GM18526 (cell line): ENCODE data around the gene PDIA5.

ENCODE experiments used
- POLR2A ChIP-seq: IDR thresholded peaks from 3 replicates; pipeline ENCODE4 v1.6.1; 2011; ENCODE audit not compliant: insufficient read length; ENCODE audit errors: extremely low read depth

Gene PDIA5

DNA sequence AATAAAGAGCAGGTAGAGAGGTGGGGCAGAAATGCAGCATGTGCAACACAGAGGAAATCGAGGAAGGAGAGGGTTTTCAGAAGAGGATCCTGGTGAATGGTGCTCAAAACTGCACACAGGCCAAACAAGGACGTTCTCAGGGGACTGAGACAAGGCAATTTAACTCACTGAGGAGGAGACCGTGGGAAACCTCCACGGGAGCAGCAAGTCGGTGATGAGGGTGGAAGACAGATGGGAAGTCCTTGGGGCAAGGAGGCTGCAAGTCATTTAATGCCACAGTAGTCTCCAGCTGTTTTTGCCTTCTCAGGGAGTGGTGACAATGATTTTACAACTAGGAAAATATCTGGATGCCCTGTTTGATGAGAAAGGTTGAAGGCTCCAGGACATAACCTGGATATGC lies 11.5 kb upstream of the PDIA5 start:
- TF ChIP-seq POLR2A: no peak

DNA sequence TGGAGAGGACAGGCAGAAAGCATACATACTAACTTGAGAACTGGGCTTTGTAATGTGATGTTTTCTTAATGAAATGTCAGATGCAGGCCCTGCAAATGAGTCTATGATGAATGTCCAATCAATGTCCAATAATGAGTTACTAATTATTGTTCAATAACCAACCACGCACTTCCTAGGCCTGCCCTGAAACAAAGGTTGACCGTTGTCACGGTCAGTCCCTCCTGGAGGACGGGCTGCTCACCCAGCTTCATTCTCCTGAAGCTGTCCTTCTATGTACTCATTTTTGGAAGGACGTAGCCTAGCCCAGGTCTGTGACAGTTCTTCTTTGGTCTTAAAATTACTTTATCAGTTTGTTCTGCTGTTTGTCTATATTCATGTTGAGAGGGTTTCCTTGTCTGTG lies 8.3 kb upstream of the PDIA5 start:
- TF ChIP-seq POLR2A: no peak

DNA sequence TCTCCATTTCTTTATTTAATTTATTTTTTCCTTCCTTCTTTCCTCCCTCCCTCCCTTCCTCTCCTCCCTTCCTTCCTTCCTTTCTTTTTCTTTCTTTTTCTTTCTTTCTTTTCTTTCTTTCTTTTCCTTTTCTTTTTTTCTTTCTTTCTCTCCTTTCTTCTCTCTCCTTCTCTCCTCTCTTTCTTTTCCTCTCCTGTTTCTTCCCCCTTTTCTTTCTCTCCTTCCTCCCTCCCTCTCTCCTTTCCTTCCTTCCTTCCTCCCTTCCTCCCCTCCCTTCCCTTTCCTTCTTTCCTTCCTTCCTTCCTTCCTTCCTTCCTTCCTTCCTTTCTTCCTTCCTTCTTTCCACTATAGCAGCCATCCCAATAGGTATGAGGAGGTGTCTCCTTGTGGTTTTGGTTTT lies 6.8 kb upstream of the PDIA5 start:
- no peak for TF ChIP-seq POLR2A

DNA sequence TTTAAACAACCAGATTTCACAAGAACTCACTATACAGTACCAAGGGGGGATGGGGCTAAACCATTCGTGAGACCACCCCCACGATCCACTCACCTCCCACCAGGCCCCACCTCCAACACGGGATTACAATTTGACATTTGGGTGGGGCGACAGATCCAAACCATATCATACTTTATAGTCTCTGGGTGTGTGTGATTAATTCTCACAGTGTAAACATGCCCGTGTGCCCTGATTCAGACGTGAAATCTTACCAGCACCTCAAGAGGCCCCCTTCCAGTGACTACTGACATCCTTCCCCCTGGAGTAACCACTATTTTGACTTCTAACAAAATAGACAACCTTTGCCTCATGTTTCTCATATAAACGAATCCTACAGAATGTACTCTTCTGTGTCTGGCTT lies 5.0 kb upstream of the PDIA5 start:
- TF ChIP-seq POLR2A: no peak

DNA sequence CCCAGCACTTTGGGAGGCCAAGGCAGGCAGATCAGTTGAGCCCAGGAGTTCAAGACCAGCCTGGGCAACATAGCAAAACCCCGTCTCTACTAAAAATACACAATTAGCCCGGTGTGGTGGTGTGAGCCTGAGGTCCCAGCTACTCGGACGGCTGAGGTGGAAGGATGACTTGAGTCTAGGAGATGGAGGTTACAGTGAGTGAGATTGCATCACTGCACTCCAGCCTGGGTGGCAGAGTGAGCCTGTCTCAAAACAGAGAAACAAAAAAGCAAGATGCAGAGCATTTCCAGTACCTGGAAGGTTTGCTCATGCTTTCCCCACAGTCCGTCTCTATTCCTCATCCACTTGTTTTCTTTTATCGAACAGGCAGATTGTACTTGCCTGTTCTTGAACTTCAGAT lies 3.8 kb upstream of the PDIA5 start:
- no peak for TF ChIP-seq POLR2A

DNA sequence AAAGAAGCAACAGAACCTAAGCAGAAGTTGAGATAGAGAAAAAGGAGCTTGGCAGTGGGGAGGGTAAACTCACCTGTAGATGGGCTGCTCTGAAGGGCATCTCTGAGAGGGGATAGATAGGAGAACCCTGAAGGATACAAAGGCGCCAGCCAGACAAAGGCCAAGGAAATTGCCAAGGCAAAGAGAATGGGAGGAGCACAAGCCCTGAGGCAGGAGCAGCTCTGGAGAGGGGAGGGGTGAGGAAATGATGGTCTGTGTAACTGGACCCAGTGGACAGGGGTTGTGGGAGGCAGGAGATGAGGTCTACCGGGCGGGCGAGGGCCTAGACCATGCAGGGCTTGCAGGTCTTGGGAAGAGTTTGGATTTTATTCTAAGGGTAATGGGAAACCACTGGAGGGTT lies 2.3 kb upstream of the PDIA5 start:
- no peak for TF ChIP-seq POLR2A

DNA sequence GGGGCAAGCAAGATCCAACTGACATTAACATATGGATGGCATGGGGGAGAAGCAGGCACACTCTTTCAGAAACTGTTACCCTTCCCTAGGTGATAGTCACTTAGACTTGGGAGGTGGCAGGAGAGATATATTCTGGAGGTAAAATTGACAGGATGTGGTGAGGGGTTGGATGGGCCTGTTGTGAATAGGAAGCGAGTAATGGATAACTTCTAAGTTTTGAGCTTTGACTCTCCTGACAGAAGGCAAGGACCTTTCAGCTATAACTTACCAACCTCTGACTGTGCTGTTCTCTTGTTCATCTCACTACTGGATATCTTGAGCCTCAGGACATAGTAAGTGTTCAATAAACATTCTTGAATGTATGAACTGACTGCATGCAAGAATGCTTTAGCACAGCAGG lies 1.9 kb upstream of the PDIA5 start:
- no peak for TF ChIP-seq POLR2A

DNA sequence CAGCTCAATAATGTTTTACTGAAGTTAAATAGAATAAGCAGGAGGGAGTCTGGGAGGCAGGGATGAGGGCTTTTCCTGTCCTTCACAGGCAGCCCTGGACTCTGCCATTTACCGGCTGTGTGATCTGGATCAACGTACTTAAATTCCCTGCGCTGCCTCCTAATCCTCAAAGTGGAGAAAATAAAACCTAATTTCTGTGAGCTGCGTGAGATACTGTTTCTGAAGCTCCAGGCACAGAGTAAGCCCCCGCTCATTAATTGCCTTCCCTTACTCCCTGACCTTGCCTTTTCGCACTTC lies 278 bp upstream of the PDIA5 start:
- no peak for TF ChIP-seq POLR2A

DNA sequence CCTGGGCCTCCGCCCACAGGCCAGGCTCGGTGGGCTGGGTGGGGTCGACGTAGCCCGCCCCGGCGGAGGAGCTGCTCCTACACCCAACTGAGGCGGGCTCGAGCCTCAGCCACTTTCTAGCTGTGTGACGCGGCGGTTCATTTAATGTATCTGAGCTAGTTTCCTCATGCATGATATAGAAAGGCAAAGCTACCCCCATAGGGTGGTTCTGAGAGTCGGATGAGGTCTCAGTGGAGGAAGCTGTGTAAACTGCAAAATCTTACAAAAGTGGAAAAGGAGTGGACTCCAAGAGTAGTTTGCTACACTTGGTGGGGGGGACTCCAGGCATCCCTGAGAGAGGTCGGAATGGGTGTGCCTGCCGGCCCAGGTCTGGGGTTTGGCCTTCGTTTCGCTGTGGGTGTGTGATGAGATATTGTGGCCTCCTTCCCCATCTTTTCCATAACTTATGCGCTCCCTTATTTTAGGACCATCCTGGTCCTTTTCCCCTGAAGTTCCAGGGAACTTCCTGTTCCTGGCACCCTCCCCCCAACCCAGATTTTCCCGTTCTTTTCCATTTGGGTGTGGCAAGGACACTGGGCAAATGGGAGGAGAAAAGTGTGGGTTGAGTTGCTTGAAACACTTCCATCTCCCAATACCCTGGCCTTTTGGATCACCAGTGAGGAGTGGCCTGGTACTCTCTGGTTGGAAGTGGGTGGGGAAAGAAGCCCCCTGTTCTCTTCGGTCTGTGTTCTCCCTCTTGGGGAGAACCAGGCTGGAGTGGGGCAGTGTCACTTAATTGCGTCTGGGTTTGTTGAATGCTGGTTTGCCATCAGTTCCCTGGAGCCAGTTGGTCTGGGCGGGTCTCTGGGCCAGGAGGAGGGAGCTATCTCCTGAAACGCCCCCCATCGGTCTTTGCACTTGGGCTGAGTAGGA lies 1.1 kb downstream of the PDIA5 start:
- no peak for TF ChIP-seq POLR2A

DNA sequence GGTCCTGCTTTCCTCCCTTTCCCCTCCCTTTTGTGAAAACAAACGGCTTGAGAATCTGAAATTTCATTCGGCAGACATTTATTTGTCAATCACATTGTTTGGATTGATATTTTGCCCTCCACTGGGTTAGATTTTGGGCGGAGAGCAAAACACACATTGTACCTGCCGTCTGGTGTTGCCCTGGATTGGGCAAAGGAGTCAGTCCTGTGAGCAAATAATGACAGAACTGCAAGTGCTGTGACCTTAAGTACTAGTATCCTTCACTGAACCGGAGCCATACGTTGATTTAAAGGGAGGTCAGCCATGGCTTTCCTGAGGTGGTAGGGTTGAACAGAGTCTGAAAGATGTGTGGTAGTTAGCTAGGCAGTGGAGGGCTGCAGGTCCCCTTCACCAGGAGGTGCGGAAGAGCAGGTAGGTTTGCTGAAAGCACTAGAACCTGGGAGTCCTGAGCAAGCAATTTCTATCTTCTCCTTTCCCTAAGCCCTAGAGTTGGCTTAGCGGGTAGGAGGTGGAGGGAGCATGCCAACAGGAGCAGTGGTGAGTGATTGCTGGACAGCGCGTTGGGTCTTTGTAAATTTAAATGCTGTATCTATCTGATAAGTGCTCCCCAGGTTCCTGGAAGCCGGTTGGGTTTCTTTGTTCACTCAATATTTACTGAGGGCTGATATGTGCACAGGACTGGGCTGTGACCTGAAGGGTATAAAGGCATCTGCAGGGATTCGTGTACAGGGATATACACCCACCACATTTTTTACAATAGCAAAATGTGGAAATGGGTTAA lies 2.0 kb downstream of the PDIA5 start:
- no peak for TF ChIP-seq POLR2A

DNA sequence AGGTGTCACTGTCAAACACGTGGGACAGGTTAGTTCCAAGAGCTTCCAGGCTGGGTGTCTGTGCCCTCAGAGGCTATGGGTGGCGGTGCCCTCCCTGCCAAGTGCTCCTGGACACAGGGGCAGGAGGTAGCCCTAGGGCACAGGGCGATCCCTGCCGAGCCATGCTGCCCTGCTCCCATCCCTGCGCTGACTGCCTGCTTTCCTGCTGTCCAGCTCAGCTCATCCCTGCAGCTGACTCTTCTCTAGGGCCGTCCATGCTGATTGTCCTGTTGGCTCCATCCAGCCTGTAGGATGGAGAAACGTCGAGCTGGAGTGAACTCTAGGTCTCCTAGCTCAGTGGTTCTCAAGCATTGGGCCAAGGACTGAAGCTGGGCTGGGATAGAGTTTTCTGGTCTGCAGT lies 3.7 kb downstream of the PDIA5 start:
- no peak for TF ChIP-seq POLR2A

DNA sequence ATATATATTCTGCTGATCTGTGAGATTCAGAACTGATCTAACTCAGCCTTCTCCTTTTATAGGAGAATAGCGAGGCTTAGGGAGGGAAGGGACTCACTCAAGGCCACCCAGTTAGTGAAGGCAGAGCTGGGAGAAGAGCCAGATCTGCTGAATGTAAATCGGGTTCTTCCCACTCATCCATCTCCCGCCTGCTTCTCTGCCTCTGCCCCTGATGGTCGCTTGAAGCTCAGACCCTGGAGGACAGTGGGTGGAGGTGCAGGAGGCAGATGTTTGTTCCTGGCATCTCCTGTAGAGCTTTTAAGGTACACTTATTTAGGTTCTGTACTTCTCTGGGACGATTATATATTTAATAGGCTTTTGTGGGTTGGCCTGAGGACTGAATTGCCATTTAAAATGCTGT lies 4.3 kb downstream of the PDIA5 start:
- no peak for TF ChIP-seq POLR2A

DNA sequence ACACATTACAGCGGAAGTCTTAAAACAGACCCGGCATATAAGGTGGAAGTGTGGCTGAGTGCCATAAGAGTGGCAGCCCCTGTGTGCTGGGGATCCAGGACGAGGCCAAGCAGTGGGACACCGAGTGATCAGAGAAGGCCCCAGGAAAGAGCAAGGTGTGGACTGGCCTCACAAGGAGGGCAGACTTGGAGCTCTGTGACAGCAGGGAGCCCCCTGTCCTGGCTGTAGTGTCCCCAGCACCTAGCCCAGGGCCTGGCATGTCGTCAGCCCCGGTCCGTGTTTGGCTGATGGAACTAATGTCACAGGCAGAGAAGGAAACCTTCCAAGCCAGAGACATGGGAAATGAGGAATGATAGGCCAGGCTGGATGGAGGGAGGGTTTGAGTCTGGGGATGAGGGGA lies 4.8 kb downstream of the PDIA5 start:
- TF ChIP-seq POLR2A: no peak

DNA sequence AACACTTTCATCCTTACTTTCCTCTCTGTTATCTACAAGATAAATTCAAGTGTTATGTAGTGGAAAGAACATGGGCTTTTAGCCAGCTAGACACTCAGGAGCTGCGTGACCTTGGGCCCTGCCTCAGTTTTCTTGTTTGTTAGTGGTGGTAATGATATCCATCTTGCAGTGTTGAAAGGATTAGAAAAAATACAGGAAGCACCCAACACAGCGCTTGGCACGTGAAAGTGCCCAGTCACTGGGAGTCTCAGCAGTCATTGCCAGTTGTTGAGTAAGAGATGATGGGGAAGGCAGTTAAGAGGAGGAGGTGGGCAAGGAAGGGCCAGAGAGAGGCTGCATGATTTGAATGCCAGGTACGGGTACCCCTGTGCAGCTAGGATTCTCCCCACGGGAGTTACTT lies 5.3 kb downstream of the PDIA5 start:
- no peak for TF ChIP-seq POLR2A

DNA sequence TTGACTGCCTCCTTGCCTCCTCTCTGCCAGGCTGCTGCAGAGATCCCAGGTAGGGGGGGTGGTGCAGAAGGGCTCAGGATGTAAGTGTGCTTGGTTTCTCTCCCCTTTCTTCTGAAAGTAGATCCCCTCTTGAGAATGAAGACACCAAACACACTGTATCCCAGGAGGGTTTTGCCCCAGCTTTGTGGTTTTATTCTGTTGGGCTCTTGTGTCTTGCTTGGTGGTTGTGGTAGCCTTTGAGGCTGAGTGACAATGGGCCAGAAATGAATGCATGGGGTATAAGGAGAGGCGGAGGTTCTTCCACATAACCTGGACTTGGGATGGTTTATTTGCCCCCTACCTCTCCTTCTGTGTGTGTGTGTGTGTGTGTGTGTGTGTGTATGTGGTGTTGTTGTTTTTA lies 5.7 kb downstream of the PDIA5 start:
- TF ChIP-seq POLR2A: no peak

DNA sequence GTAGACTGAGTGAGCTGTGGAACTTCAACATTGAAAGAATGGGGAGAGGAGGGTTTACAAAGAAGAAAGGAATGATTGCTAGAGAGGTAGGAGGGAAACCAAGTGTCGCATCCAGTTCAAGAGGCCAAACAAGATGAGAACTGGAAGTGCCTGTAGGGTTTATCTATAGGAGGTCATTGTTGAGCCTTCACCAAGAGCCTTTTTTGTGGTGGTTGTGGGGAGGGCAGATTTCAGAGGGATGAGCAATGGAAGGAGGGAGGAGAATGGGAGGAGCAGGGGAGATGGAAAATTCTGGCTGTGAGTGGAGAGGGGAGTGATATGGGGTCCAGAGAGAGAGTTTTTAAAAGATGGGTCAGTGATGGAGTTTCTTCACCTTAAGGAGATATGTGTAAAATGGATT lies 8.5 kb downstream of the PDIA5 start:
- TF ChIP-seq POLR2A: no peak

DNA sequence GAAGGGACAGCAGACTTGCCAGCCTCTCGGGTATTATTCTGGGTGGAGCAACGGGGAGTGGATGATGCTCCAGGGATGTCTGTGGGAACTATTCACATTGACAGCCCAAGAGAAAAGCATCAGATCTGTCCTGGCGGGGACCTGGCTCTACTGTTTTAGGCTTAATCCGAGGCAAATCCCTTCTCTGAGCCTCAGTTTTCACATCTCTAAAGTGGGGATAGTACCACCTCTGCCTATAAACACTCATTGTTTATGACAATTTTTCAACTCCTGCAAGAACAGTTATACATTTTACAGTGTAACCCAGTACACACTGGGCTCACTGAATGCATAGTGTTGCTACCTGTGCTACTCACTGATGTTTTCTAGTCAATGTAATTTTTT lies 9.3 kb downstream of the PDIA5 start:
- TF ChIP-seq POLR2A: no peak
